B cell (primary cell): Measurements from ENCODE around the gene PPP1R12B.

Experiments used
- EZH2 ChIP-seq: IDR thresholded peaks from 2 replicates; pipeline ENCODE4 v1.6.1; 2012; ENCODE audit warnings: borderline replicate concordance, low read depth, mild to moderate bottlenecking, moderate library complexity, low read length; ENCODE audit not compliant: insufficient read depth, poor library complexity, severe bottlenecking
- TF ChIP-seq, protein P1 (sequence below): fragments of 200-600 bp; IDR thresholded peaks from one replicate; pipeline ENCODE4 v1.8.0; 2022; ENCODE audit warnings: antibody characterized with exemption, mild to moderate bottlenecking

DNA sequence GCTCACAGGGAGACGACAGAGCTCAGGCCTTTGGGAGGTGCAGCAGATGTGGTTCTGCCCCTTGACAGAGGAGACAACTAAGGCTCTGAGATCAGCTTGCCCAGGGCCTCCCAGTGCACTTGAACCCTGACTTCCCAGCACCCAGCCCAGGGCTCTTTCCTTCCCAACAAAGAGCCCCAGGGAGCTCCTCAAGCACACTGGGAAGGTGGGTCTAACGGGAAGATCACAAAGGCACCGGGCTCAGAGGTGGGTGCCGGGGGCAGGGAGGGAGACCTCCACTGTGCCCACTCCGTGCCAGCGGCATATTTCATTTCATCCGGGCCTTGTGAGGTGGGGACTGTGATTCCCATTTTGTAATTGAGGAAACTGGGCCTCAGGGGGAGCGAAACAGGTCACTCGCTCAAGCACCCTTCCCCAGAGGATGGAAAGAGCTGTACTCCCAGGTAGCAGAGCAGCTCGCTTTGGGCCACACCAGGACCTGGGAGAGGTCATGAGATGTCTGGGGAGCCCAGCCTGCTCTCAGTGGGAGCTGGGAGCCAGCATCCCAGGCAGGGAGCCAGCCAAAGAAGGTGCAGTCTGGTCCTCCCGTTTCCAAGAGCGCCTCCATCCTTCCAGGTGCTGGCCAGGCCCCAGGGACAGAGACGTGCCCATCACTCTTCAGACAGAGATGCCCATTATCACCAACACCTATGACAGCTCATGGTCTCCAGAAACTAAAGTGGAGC, 279.5 kb downstream of the PPP1R12B start:
- TF ChIP-seq, protein P1, sequence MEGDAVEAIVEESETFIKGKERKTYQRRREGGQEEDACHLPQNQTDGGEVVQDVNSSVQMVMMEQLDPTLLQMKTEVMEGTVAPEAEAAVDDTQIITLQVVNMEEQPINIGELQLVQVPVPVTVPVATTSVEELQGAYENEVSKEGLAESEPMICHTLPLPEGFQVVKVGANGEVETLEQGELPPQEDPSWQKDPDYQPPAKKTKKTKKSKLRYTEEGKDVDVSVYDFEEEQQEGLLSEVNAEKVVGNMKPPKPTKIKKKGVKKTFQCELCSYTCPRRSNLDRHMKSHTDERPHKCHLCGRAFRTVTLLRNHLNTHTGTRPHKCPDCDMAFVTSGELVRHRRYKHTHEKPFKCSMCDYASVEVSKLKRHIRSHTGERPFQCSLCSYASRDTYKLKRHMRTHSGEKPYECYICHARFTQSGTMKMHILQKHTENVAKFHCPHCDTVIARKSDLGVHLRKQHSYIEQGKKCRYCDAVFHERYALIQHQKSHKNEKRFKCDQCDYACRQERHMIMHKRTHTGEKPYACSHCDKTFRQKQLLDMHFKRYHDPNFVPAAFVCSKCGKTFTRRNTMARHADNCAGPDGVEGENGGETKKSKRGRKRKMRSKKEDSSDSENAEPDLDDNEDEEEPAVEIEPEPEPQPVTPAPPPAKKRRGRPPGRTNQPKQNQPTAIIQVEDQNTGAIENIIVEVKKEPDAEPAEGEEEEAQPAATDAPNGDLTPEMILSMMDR, result no peak
- TF ChIP-seq EZH2, result no peak
